Upper lobe of right lung (tissue), 1 donor: ENCODE measurements around the gene GPR152. TPM values are rescaled to one million over a fixed set of nuclear protein-coding genes. Genes with fewer than 3 reads are reported as not detected.
A peak's percentile ranks its signal among the peaks of the same experiment; 100 is the strongest.
"Not testable (repeated sequence)": the region's sequence is repeated elsewhere in the genome, so short reads cannot be mapped to it uniquely, and the experiment has no call there.

Source experiments
- ATAC-seq: fragments of 200-7000 bp; cut with Tn5 transposase; one replicate; pipeline ENCODE4 v1.9.1; 2020; ENCODE audit warnings: mild to moderate bottlenecking, moderate library complexity
- DNase-seq: peaks from one replicate; pipeline ENCODE4 v3.0.0-alpha.2; 2020
- H3K27ac ChIP-seq: fragments of 200-600 bp; one replicate; pipeline ENCODE4 v1.8.0; 2022
- H3K27me3 ChIP-seq: fragments of 200-600 bp; one replicate; pipeline ENCODE4 v1.8.0; 2022; ENCODE audit warnings: mild to moderate bottlenecking
- H3K36me3 ChIP-seq: fragments of 200-600 bp; one replicate; pipeline ENCODE4 v1.8.0; 2022
- H3K4me1 ChIP-seq: fragments of 200-600 bp; one replicate; pipeline ENCODE4 v1.8.0; 2022
- H3K4me3 ChIP-seq: fragments of 200-600 bp; one replicate; pipeline ENCODE4 v1.8.0; 2022; ENCODE audit warnings: mild to moderate bottlenecking
- H3K9me3 ChIP-seq: fragments of 200-600 bp; one replicate; pipeline ENCODE4 v1.8.0; 2022
- CTCF ChIP-seq: fragments of 200-600 bp; IDR thresholded peaks from one replicate; pipeline ENCODE4 v1.8.0; 2022; ENCODE audit warnings: antibody characterized with exemption
- intact Hi-C: fragments of 100-400 bp; cut with DNase I; formaldehyde crosslinking; loops from one replicate; pipeline ENCODE4 v1.11.0; 2022
- total RNA-seq: library from RNA; stranded (reverse); fragmentation: NEBNext Ultra II Directional; extraction: Animal tissue kit (Norgen Biotek cat#: 25700); gene quantifications from one replicate; pipeline ENCODE4 v1.2.1, GENCODE V29; 2021
- donor health status: DM: no; HTN: yes; CAD: no; lungs with severe emphysema.

The GPR152 gene
- total RNA-seq, 1 donor from 2014 or later: not detected

GRCh38 chr11:67484847-67485311 lies 32.4 kb upstream of the GPR152 start:
- Histone ChIP-seq H3K27ac (no peak overlapping the region), H3K36me3 (peaks cover 28% of the 10 kb centered on the region), H3K9me3 (no peaks in the 10 kb centered on the region), H3K27me3 (no peaks in the 10 kb centered on the region), H3K4me3 (no peak overlapping the region), H3K4me1 (peaks cover 36% of the 10 kb centered on the region)
- ATAC-seq (no peak), DNase-seq (no peak)
- TF ChIP-seq CTCF: no peak
- intact Hi-C loops: no loop called here

DNA sequence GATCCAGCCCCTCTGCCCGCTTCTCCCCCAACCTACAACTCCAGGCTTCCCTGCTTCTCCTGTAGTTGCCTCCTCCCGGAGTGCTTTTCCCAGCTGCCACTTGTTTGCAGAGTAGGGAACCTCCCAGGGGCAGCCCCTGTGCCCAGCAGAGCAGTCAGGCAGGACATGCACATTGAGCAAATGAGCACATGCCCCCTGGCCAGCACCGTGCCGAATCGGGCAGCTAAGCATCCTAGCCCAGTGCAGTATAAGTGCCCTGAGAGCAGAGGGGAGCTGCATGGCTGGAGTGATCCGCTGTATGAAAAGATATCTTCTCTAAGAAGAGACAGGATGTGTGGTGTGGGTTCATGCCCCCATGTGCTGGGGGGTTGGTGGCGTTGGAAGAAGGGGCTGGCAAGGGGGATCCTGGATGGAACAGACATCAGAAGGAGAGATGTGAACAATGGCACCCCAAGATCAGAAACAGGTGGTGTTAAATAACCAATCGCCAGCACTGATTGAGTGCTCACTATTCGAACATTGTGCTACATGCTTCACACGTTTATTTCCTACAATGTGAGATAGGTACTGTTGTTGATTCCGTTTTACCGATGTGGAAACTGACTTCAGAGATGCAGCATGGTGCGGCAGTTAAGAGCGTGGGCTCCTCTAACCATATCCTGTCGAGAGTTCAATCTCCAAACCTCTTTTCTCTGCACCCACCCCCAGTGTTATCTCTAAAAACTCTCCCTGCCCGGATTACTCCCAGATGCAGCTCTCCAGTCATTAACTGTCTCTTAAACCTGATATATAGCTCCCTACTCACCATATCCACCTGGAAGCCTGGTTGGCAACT lies 31.5 kb upstream of the GPR152 start:
- peaks cover 36% of the 10 kb centered on the region for H3K4me1 ChIP-seq
- intact Hi-C loops: no loop called here
- no peak for ATAC-seq
- peak overlapping the region; percentile 88 for H3K27ac ChIP-seq
- no peak for DNase-seq
- peak overlapping the region; percentile 62 for H3K4me3 ChIP-seq
- no peak for TF ChIP-seq CTCF
- H3K27me3 ChIP-seq: no peaks in the 10 kb centered on the region
- no peaks in the 10 kb centered on the region for H3K9me3 ChIP-seq
- H3K36me3 ChIP-seq: peaks cover 19% of the 10 kb centered on the region

DNA sequence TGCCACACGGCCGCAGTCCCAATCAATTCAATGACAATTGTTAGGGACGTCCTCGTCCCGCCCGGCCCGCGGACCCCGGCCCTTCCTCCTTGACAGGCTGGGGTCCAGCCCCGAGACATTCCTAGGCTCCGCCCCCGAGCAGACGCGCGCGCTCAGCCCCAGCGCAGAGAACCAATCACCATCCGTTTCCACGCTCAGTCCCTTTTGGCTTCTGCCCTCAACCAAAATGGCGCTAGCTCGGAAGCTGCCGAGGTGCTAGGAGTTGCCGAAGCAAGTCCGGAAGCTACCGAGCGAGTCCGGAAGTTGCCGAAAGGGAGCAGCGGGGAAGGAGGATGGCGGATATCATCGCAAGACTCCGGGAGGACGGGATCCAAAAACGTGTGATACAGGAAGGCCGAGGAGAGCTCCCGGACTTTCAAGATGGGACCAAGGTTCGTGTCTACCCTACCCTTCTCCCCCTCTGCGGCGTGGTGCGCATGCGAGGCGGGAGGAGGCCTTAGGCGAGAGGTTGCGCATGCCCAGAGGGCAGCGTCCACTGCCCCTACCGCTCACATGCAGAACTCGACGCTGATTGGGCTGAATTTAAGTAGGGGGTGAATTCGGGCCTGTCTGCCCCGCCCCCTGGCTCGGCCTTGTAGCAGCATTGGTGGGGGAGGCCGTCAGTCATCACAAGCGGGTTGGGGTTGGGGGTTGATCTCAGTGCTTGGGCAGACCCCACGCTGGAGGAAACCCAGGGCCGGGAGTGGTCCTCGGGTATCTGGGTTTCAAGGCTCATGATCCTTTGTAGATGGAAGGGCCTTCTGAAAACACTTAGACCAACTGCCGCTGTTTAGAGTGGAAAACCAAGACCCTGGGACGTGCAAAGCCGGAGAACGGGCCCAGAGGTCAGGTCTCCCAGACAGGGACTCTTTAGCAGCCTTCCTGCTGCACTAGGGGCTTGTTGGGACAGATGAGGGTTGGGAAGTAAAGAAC lies 30.6 kb upstream of the GPR152 start, which contains the start of gene AIP:
AIP (plus strand) TSS at position 200 of the 972 bp plus-strand sequence; CDS start at position 333, 133 bp downstream.
- TF ChIP-seq CTCF: peak; percentile 33
- Histone ChIP-seq H3K27me3 (no peaks in the 10 kb centered on the region), H3K4me1 (peaks cover 36% of the 10 kb centered on the region), H3K4me3 (peak within 1 kb of the TSS; percentile 62), H3K36me3 (peaks cover 17% of the 10 kb centered on the region), H3K27ac (peak within 1 kb of the TSS; percentile 88), H3K9me3 (no peaks in the 10 kb centered on the region)
- DNase-seq: peak; percentile 97
- peak; percentile 98 for ATAC-seq
- intact Hi-C loops: no loop called here

- Histone ChIP-seq H3K27ac (peak overlapping the region; percentile 88), H3K27me3 (no peaks in the 10 kb centered on the region), H3K36me3 (peaks cover 9% of the 10 kb centered on the region), H3K9me3 (no peaks in the 10 kb centered on the region), H3K4me3 (peak overlapping the region; percentile 62), H3K4me1 (peaks cover 36% of the 10 kb centered on the region)
- no peak for TF ChIP-seq CTCF
- DNase-seq (no peak), ATAC-seq (peak; percentile 3)
- intact Hi-C loops: no loop called here
Observed at GRCh38 chr11:67482275-67482826, 29.8 kb upstream of the GPR152 start.

DNA sequence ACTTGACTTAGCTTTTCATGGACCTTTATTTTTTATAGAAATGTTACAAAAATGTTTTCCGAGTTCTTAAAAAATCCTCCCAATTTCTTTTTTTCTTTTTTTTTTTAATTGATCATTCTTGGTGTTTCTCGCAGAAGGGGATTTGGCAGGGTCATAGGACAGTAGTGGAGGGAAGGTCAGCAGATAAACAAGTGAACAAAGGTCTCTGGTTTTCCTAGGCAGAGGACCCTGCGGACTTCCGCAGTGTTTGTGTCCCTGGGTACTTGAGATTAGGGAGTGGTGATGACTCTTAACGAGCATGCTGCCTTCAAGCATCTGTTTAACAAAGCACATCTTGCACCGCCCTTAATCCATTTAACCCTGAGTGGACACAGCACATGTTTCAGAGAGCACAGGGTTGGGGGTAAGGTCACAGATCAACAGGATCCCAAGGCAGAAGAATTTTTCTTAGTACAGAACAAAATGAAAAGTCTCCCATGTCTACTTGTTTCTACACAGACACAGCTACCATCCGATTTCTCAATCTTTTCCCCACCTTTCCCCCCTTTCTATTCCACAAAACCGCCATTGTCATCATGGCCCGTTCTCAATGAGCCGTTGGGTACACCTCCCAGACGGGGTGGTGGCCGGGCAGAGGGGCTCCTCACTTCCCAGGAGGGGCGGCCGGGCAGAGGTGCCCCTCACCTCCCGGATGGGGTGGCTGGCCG lies 25.0 kb upstream of the GPR152 start:
- DNase-seq, H3K27ac ChIP-seq, H3K36me3 ChIP-seq, ATAC-seq, H3K4me3 ChIP-seq, intact Hi-C loops, H3K27me3 ChIP-seq, H3K9me3 ChIP-seq, H3K4me1 ChIP-seq: not testable (repeated sequence)

GRCh38 chr11:67476692-67477091 lies 24.2 kb upstream of the GPR152 start:
- ATAC-seq, H3K36me3 ChIP-seq, H3K9me3 ChIP-seq, intact Hi-C loops, DNase-seq, H3K4me3 ChIP-seq, H3K27ac ChIP-seq, H3K27me3 ChIP-seq, H3K4me1 ChIP-seq: not testable (repeated sequence)
